A549 treated with DMSO at 1 μM for 4 hours (cell line): Measurements from ENCODE around the gene RBFOX2. TPM values are rescaled to one million over a fixed set of nuclear protein-coding genes. Genes with fewer than 3 reads are reported as not detected.

Experiments
- total RNA-seq: library from RNA; stranded (reverse); fragments of 200-300 nt; extraction: Qiagen RNA extraction; gene quantifications from 5 replicates; pipeline ENCODE4 v1.2.3, GENCODE V29; 2022; ENCODE audit warnings: low read depth

Gene RBFOX2
- 32.3 to 42.8 TPM (median 38.0 TPM) in 5 replicates for total RNA-seq

GRCh38 chr22:36028646-36029405 is at the start of gene RBFOX2:
Gene RBFOX2 (minus strand): TSS chr22:36028824. CDS start chr22:36028425, 399 bp downstream.

GRCh38 chr22:35717572-35717971 is 311.1 kb downstream of the RBFOX2 start, which contains the start of gene APOL5:
Gene APOL5 (plus strand): TSS chr22:35717872. CDS start chr22:35717872, 0 bp downstream.

Other genes with a start within 250 kb of the RBFOX2 start
- gene APOL3, start 131.9 kb upstream of the RBFOX2 start, total RNA-seq = 0.07 TPM in 2 of 5 replicates, not detected in the others
- 0.09 TPM in 1 of 5 replicates, not detected in the others for gene APOL4, start 173.0 kb upstream of the RBFOX2 start, total RNA-seq
- gene APOL2, start 210.7 kb upstream of the RBFOX2 start, total RNA-seq = 24.6 to 27.1 TPM (median 26.2 TPM) in 5 replicates
- 8.0 to 8.8 TPM (median 8.5 TPM) in 5 replicates for gene APOL1, start 224.3 kb upstream of the RBFOX2 start, total RNA-seq